ENCODE measurements around the gene LBHD1. TPM values are rescaled to one million over a fixed set of nuclear protein-coding genes. Genes with fewer than 3 reads are reported as not detected.

Gene LBHD1
- total and polyA plus RNA-seq, 2 of the 4 experiments (the other 2 are of a cell fraction) = 1.6 to 4.0 TPM

DNA sequence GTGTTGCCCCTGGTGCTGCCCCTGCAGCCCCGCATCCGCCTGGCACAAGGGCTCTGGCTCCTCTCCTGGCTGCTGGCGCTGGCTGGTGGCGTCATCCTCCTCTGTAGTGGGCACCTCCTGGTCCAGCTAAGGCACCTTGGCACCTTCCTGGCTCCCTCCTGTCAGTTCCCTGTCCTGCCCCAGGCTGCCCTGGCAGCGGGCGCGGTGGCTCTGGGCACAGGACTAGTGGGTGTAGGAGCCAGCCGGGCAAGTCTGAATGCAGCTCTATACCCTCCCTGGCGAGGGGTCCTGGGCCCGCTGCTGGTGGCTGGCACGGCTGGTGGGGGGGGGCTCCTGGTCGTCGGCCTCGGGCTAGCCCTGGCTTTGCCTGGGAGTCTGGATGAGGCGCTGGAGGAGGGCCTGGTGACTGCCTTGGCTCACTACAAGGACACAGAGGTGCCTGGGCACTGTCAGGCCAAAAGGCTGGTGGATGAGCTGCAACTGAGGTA, 58.7 kb downstream of the LBHD1 start:
- Histone ChIP-seq H2BK5ac (ENCODE audit: low read depth, low read length, poor library complexity, severe bottlenecking) (peak overlapping the region; percentile 60), H3K4me2 (ENCODE audit: low read depth, low read length) (no peak overlapping the region), H4K5ac (ENCODE audit: low read depth, low read length) (peak overlapping the region; percentile 66), H3K9me1 (ENCODE audit: insufficient read depth, low read length) (no peaks in the 10 kb centered on the region), H4K8ac (ENCODE audit: low read depth in 2 of 2, low read length in 2 of 2) (peak overlapping the region in 1 of 2 experiments; percentile 88; a peak in 2 of 4 replicates), H2AFZ (replicated peaks; ENCODE audit: low read length, poor library complexity) (peak overlapping the region; percentile 92), H3K27ac (ENCODE audit: insufficient read depth, low read length) (peak overlapping the region; percentile 70), H3K4me3 (ENCODE audit: insufficient read depth, low read depth, low read length) (peak overlapping the region; percentile 14; the same call in 1 of the 2 replicates), H3K9ac (ENCODE audit: low read depth, low read length) (no peak overlapping the region), H3K79me1 (ENCODE audit: low read depth in 1 of 2, low read length in 2 of 2) (peaks cover 16 to 21% of the 10 kb centered on the region in 2 experiments), H2BK15ac (ENCODE audit: low read depth, low read length) (no peak overlapping the region; the same call in 2 of the 3 replicates), H2AK9ac (replicated peaks; ENCODE audit: low read depth, low read length, poor library complexity) (peak overlapping the region; percentile 87), H3K4ac (ENCODE audit: low read depth, low read length) (peak overlapping the region; percentile 64), H4K91ac (ENCODE audit: insufficient read depth, low read depth, low read length) (peak overlapping the region; percentile 56; the same call in 1 of the 2 replicates), H3K9me3 (ENCODE audit: control insufficient read depth, insufficient read depth, low read length) (no peaks in the 10 kb centered on the region), H2BK20ac (ENCODE audit: low read depth, low read length) (no peak overlapping the region), H4K20me1 (ENCODE audit: insufficient read depth, low read length) (peaks cover 11% of the 10 kb centered on the region), H3K36me3 (ENCODE audit: control insufficient read depth, insufficient read depth, low read length) (peaks cover 30% of the 10 kb centered on the region), H3K18ac (ENCODE audit: low read depth, low read length) (no peak overlapping the region), H3K27me3 (ENCODE audit: control insufficient read depth, insufficient read depth, low read length) (no peaks in the 10 kb centered on the region), H3K23ac (ENCODE audit: low read depth, low read length) (no peak overlapping the region), H2BK120ac (ENCODE audit: low read depth, low read length) (no peak overlapping the region; the same call in 1 of the 2 replicates), H3K14ac (replicated peaks; ENCODE audit: low read depth, low read length) (no peak overlapping the region), H2AK5ac (ENCODE audit: low read depth, low read length) (peak overlapping the region; percentile 83; the same call in 1 of the 2 replicates), H3K56ac (ENCODE audit: extremely low read depth, insufficient read depth, low read length) (no peak overlapping the region), H3K4me1 (ENCODE audit: control insufficient read depth, insufficient read depth, low read length) (peaks cover 10% of the 10 kb centered on the region)
- WGBS, 2 experiments (ENCODE audit: extremely low coverage in 2 of 2, insufficient read length in 1 of 2) = 65% methylated on average over 8 of the region's 15 CpGs; no CpG with 5 or more reads in 1 of the 2 experiments
- in situ Hi-C loops (cut with MboI; ENCODE audit: low sequenced_read_pairs) (no loop called here), intact Hi-C loops (cut with micrococcal nuclease) (loop anchor here (5.0 kb wide), 1 partner anchor 249 kb away; no protein-coding TSS in a partner anchor), dilution Hi-C loops (cut with HindIII; ENCODE audit: low sequenced_read_pairs, unreplicated experiment) (no loop called here)
- TF ChIP-seq CEBPB (IDR thresholded peaks at IDR 0.05; ENCODE audit: low read depth, low read length) = no peak
- no peak for TF ChIP-seq MAFK (IDR thresholded peaks at IDR 0.05; ENCODE audit: low read depth, low read length)
- BruUV-seq (replicated peaks) = no TSS peak
- DNase-seq (no peak), ATAC-seq (ENCODE audit: low read depth) (no peak)
- ChIA-PET CTCF (interaction anchor here (1.5 kb wide), 1 partner anchor 22 kb away, joined by 3 read pairs; the partner anchor contains the start of gene TUT1), POLR2A (ENCODE audit: unreplicated experiment) (no interaction called here)

Small RNA genes lying within 50 kb of the gene (microRNA-seq; reads per million reads assigned to microRNA genes)
- not detected for gene SNORA57 (ENCODE audit: insufficient read depth, insufficient read length)

Small RNA genes lying within 50 kb of the gene (small RNA-seq; reads per million reads assigned to genes)
- 0 reads per million in 5 experiments for gene SNORA57

Other genes with a start within 250 kb of the LBHD1 start
- 695 and 735 TPM in 2 replicates for gene AHNAK, start 125.5 kb downstream of the LBHD1 start, total RNA-seq (2012; rRNA removed)
- gene AHNAK, start 125.5 kb downstream of the LBHD1 start, polyA plus RNA-seq (2012; rRNA removed) = 80.7 and 95.1 TPM in 2 replicates
- 1,598 and 1,857 TPM in 2 replicates for gene EEF1G, start 98.4 kb downstream of the LBHD1 start, total RNA-seq (2012; rRNA removed)
- 1,684 and 1,697 TPM in 2 replicates for gene EEF1G, start 98.4 kb downstream of the LBHD1 start, polyA plus RNA-seq (2012; rRNA removed)
- gene TUT1, start 80.7 kb downstream of the LBHD1 start, total RNA-seq (2012; rRNA removed) = 3.3 and 4.3 TPM in 2 replicates
- 10.1 TPM in 2 replicates for gene TUT1, start 80.7 kb downstream of the LBHD1 start, polyA plus RNA-seq (2012; rRNA removed)
- 126 and 136 TPM in 2 replicates for gene MTA2, start 70.4 kb downstream of the LBHD1 start, total RNA-seq (2012; rRNA removed)
- gene MTA2, start 70.4 kb downstream of the LBHD1 start, polyA plus RNA-seq (2012; rRNA removed) = 28.0 and 34.8 TPM in 2 replicates
- 4.4 and 5.0 TPM in 2 replicates for gene EML3, start 59.5 kb downstream of the LBHD1 start, total RNA-seq (2012; rRNA removed)
- 24.7 and 26.1 TPM in 2 replicates for gene EML3, start 59.5 kb downstream of the LBHD1 start, polyA plus RNA-seq (2012; rRNA removed)
- gene ROM1, start 59.0 kb downstream of the LBHD1 start, total RNA-seq (2012; rRNA removed) = 2.2 TPM in 2 replicates
- gene ROM1, start 59.0 kb downstream of the LBHD1 start, polyA plus RNA-seq (2012; rRNA removed) = 1.7 and 2.5 TPM in 2 replicates
- 10.4 and 10.6 TPM in 2 replicates for gene B3GAT3, start 50.3 kb downstream of the LBHD1 start, total RNA-seq (2012; rRNA removed)
- 38.4 and 51.7 TPM in 2 replicates for gene B3GAT3, start 50.3 kb downstream of the LBHD1 start, polyA plus RNA-seq (2012; rRNA removed)
- gene GANAB, start 25.7 kb downstream of the LBHD1 start, total RNA-seq (2012; rRNA removed) = 182 and 209 TPM in 2 replicates
- 323 and 344 TPM in 2 replicates for gene GANAB, start 25.7 kb downstream of the LBHD1 start, polyA plus RNA-seq (2012; rRNA removed)
- gene INTS5, start 19.0 kb downstream of the LBHD1 start, total RNA-seq (2012; rRNA removed) = 8.9 and 11.8 TPM in 2 replicates
- 14.7 and 14.8 TPM in 2 replicates for gene INTS5, start 19.0 kb downstream of the LBHD1 start, polyA plus RNA-seq (2012; rRNA removed)
- 41.2 and 53.6 TPM in 2 replicates for gene C11orf98, start 7.1 kb downstream of the LBHD1 start, total RNA-seq (2012; rRNA removed)
- gene C11orf98, start 7.1 kb downstream of the LBHD1 start, polyA plus RNA-seq (2012; rRNA removed) = 62.3 and 68.9 TPM in 2 replicates
- gene CSKMT, start 7.0 kb downstream of the LBHD1 start, total RNA-seq (2012; rRNA removed) = 6.4 and 7.9 TPM in 2 replicates
- 5.3 and 6.2 TPM in 2 replicates for gene CSKMT, start 7.0 kb downstream of the LBHD1 start, polyA plus RNA-seq (2012; rRNA removed)
- gene UQCC3, start 594 bp downstream of the LBHD1 start, total RNA-seq (2012; rRNA removed) = 5.7 and 6.7 TPM in 2 replicates
- gene UQCC3, start 594 bp downstream of the LBHD1 start, polyA plus RNA-seq (2012; rRNA removed) = 9.7 and 13.7 TPM in 2 replicates
- gene UBXN1, start 6.8 kb upstream of the LBHD1 start, total RNA-seq (2012; rRNA removed) = 50.0 and 83.0 TPM in 2 replicates
- 81.6 and 96.9 TPM in 2 replicates for gene UBXN1, start 6.8 kb upstream of the LBHD1 start, polyA plus RNA-seq (2012; rRNA removed)
- 0.28 and 0.36 TPM in 2 replicates for gene LRRN4CL, start 17.3 kb upstream of the LBHD1 start, total RNA-seq (2012; rRNA removed)
- gene LRRN4CL, start 17.3 kb upstream of the LBHD1 start, polyA plus RNA-seq (2012; rRNA removed) = 0.84 and 1.1 TPM in 2 replicates
- gene BSCL2, start 35.2 kb upstream of the LBHD1 start, total RNA-seq (2012; rRNA removed) = 19.4 and 26.2 TPM in 2 replicates
- gene BSCL2, start 35.2 kb upstream of the LBHD1 start, polyA plus RNA-seq (2012; rRNA removed) = 46.0 and 47.1 TPM in 2 replicates
- not detected in 2 replicates for gene GNG3, start 35.4 kb upstream of the LBHD1 start, total RNA-seq (2012; rRNA removed)
- gene GNG3, start 35.4 kb upstream of the LBHD1 start, polyA plus RNA-seq (2012; rRNA removed) = not detected in 2 replicates
- gene HNRNPUL2, start 55.2 kb upstream of the LBHD1 start, total RNA-seq (2012; rRNA removed) = 3.9 and 5.0 TPM in 2 replicates
- 25.5 and 30.2 TPM in 2 replicates for gene HNRNPUL2, start 55.2 kb upstream of the LBHD1 start, polyA plus RNA-seq (2012; rRNA removed)
- 37.1 and 45.5 TPM in 2 replicates for gene TTC9C, start 56.2 kb upstream of the LBHD1 start, total RNA-seq (2012; rRNA removed)
- gene TTC9C, start 56.2 kb upstream of the LBHD1 start, polyA plus RNA-seq (2012; rRNA removed) = 29.1 and 32.9 TPM in 2 replicates
- 7.8 and 8.1 TPM in 2 replicates for gene ZBTB3, start 81.9 kb upstream of the LBHD1 start, total RNA-seq (2012; rRNA removed)
- 2.3 and 3.4 TPM in 2 replicates for gene ZBTB3, start 81.9 kb upstream of the LBHD1 start, polyA plus RNA-seq (2012; rRNA removed)
- gene POLR2G, start 89.3 kb upstream of the LBHD1 start, total RNA-seq (2012; rRNA removed) = 110 and 154 TPM in 2 replicates
- gene POLR2G, start 89.3 kb upstream of the LBHD1 start, polyA plus RNA-seq (2012; rRNA removed) = 157 and 165 TPM in 2 replicates
- gene TAF6L, start 99.1 kb upstream of the LBHD1 start, total RNA-seq (2012; rRNA removed) = 8.1 and 9.5 TPM in 2 replicates
- gene TAF6L, start 99.1 kb upstream of the LBHD1 start, polyA plus RNA-seq (2012; rRNA removed) = 13.5 and 14.5 TPM in 2 replicates
- 20.0 and 29.4 TPM in 2 replicates for gene TMEM179B, start 115.1 kb upstream of the LBHD1 start, total RNA-seq (2012; rRNA removed)
- 67.1 and 71.5 TPM in 2 replicates for gene TMEM179B, start 115.1 kb upstream of the LBHD1 start, polyA plus RNA-seq (2012; rRNA removed)
- 9.7 and 14.2 TPM in 2 replicates for gene TMEM223, start 119.7 kb upstream of the LBHD1 start, total RNA-seq (2012; rRNA removed)
- gene TMEM223, start 119.7 kb upstream of the LBHD1 start, polyA plus RNA-seq (2012; rRNA removed) = 15.7 and 18.0 TPM in 2 replicates
- 26.3 and 27.5 TPM in 2 replicates for gene NXF1, start 133.2 kb upstream of the LBHD1 start, total RNA-seq (2012; rRNA removed)
- gene NXF1, start 133.2 kb upstream of the LBHD1 start, polyA plus RNA-seq (2012; rRNA removed) = 90.4 and 97.4 TPM in 2 replicates
- gene STX5, start 159.8 kb upstream of the LBHD1 start, total RNA-seq (2012; rRNA removed) = 48.6 and 49.5 TPM in 2 replicates
- gene STX5, start 159.8 kb upstream of the LBHD1 start, polyA plus RNA-seq (2012; rRNA removed) = 43.1 and 43.5 TPM in 2 replicates
- not detected in 2 replicates for gene TEX54, start 160.6 kb upstream of the LBHD1 start, total RNA-seq (2012; rRNA removed)
- not detected in 2 replicates for gene TEX54, start 160.6 kb upstream of the LBHD1 start, polyA plus RNA-seq (2012; rRNA removed)
- 40.8 and 44.3 TPM in 2 replicates for gene WDR74, start 167.3 kb upstream of the LBHD1 start, total RNA-seq (2012; rRNA removed)
- 38.4 and 41.9 TPM in 2 replicates for gene WDR74, start 167.3 kb upstream of the LBHD1 start, polyA plus RNA-seq (2012; rRNA removed)
- 114 and 140 TPM in 2 replicates for gene SLC3A2, start 208.6 kb upstream of the LBHD1 start, total RNA-seq (2012; rRNA removed)
- 239 TPM in 2 replicates for gene SLC3A2, start 208.6 kb upstream of the LBHD1 start, polyA plus RNA-seq (2012; rRNA removed)
- not detected in 2 replicates for gene CHRM1, start 249.1 kb upstream of the LBHD1 start, total RNA-seq (2012; rRNA removed)
- gene CHRM1, start 249.1 kb upstream of the LBHD1 start, polyA plus RNA-seq (2012; rRNA removed) = not detected in 2 replicates